Tibial artery (tissue), 4 donors: ENCODE measurements around the gene CCDC78.

Experiments used
- DNase-seq, 2 donors: peaks; one replicate each; pipeline ENCODE4 v3.0.0-alpha.2; 2019
- H3K27ac ChIP-seq, 2 donors: fragments of 200-600 bp; sonication (generic) in 1 of 2; 1 replicate in 1 of 2; 2 replicates in 1 of 2; pipeline ENCODE4 v1.5.1; 2018 to 2019; ENCODE audit warnings: mild to moderate bottlenecking in 1 of 2
- H3K27me3 ChIP-seq, 2 donors: fragments of 200-600 bp; sonication (generic) in 1 of 2; one replicate each; pipeline versions ENCODE4 v1.5.1 to v1.6.0; 2016 to 2019
- H3K36me3 ChIP-seq, 3 donors: fragments of 200-600 bp; sonication (generic) in 2 of 3; one replicate each; pipeline ENCODE4 v1.5.1; 2016 to 2019; ENCODE audit warnings: mild to moderate bottlenecking in 2 of 3
- H3K4me1 ChIP-seq, 4 donors: fragments of 200-600 bp; sonication (generic) in 2 of 4; 1 replicate in 3 of 4; 2 replicates in 1 of 4; pipeline ENCODE4 v1.5.1; 2016 to 2019
- H3K4me3 ChIP-seq, 2 donors: fragments of 200-600 bp; sonication (generic) in 1 of 2; 1 replicate in 1 of 2; 2 replicates in 1 of 2; pipeline ENCODE4 v1.5.1; 2018 to 2019; ENCODE audit warnings: mild to moderate bottlenecking in 2 of 2
- H3K9me3 ChIP-seq, 3 donors: fragments of 200-600 bp; sonication (generic) in 1 of 3; one replicate each; pipeline ENCODE4 v1.5.1; 2016 to 2019
- intact Hi-C: fragments of 100-400 bp; cut with DNase I; formaldehyde crosslinking; loops from one replicate; pipeline ENCODE4 v1.15.0; 2023; ENCODE audit warnings: low total_unique reads
- TF ChIP-seq, protein P1 (sequence below), 2 experiments: fragments of 200-600 bp in 1 of 2; fragments of 450-650 bp in 1 of 2; IDR thresholded peaks; one replicate each; pipeline ENCODE4 v1.5.1; 2017 to 2019; ENCODE audit warnings: antibody characterized with exemption in 2 of 2, mild to moderate bottlenecking in 1 of 2, moderate library complexity in 1 of 2

CCDC78 gene

DNA sequence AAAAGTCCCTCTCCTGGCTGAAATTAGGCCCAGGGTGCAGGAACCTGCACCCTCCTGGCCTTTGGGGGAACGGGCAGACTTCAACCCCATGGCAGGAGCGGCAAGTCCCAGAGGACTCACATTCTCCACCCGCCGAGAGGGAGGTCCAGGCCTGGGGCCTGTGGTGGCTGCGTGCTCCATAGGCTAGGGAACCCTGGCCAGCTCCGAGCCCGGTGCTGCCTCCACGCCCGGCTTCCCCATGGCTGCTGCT is 130 bp downstream of the CCDC78 start:
- Histone ChIP-seq H3K36me3 (peaks cover 0 to 19% (median 0%) of the 10 kb centered on the region in 3 donors), H3K27ac (no peak overlapping the region), H3K4me1 (peaks cover 0 to 45% (median 38%) of the 10 kb centered on the region in 4 donors), H3K27me3 (peaks cover 0 to 45% of the 10 kb centered on the region in 2 donors), H3K4me3 (no peak overlapping the region), H3K9me3 (no peaks in the 10 kb centered on the region)
- DNase-seq = no peak
- intact Hi-C loops = no loop called here
- TF ChIP-seq, protein P1, sequence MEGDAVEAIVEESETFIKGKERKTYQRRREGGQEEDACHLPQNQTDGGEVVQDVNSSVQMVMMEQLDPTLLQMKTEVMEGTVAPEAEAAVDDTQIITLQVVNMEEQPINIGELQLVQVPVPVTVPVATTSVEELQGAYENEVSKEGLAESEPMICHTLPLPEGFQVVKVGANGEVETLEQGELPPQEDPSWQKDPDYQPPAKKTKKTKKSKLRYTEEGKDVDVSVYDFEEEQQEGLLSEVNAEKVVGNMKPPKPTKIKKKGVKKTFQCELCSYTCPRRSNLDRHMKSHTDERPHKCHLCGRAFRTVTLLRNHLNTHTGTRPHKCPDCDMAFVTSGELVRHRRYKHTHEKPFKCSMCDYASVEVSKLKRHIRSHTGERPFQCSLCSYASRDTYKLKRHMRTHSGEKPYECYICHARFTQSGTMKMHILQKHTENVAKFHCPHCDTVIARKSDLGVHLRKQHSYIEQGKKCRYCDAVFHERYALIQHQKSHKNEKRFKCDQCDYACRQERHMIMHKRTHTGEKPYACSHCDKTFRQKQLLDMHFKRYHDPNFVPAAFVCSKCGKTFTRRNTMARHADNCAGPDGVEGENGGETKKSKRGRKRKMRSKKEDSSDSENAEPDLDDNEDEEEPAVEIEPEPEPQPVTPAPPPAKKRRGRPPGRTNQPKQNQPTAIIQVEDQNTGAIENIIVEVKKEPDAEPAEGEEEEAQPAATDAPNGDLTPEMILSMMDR (IDR thresholded peaks at IDR 0.05) = no peak

DNA sequence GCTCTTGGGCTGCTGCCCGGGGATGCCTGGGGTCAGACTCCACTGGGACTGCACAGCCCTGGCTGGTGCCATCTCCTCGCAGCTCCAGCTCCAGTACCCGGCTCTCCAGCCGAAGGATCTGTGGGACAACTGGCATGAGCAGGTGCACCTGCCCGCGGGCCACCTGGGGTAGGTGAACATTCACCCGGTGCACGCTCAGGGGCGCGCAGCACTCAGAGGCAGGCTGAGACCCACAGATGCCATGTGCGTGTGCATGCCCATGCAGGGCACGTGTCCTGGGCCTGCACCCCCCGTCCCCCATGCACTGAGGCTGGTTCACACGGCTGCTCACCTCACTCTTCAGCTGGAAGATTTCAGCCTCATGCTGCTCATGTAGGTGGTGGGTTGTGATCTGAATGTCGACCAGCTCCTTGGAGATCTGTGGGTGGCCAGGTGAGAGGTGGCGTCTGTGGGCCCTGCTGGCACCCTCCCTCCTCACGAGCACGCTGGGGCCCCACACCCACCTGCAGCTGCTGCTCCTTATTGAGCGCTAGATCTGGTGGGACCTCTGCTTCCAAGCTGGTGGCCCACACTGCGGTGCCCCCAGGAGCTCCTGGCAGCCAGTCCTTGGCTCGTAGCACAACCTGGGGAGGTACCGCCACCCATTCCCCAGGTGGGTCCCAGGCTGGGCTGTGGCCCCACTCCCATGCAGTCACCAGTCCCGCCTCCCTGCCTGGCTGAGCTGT is 618 bp downstream of the CCDC78 start:
- Histone ChIP-seq H3K27me3 (peaks cover 0 to 45% of the 10 kb centered on the region in 2 donors), H3K4me3 (no peak overlapping the region), H3K9me3 (no peaks in the 10 kb centered on the region), H3K27ac (no peak overlapping the region), H3K36me3 (peaks cover 0 to 14% (median 0%) of the 10 kb centered on the region in 3 donors), H3K4me1 (peaks cover 0 to 48% (median 38%) of the 10 kb centered on the region in 4 donors)
- no peak for DNase-seq
- TF ChIP-seq, protein P1 (IDR thresholded peaks at IDR 0.05) = no peak
- intact Hi-C loops = no loop called here

DNA sequence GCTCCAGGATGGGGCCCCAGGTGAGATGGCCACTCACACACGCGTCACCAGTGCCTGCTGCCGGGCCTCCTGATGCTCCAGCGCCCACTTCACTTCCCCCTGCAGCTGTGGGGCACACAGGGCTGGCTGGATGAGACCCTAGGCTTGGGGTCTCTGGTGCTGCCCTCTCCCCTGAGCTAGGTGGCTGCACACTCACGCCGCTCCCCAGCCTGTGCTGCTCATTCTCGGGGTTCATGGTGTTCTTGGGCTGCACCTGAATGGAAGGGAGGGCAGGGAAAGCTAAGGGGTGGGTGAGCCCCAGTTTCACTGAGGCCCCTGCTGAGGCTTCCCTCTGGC is 1.2 kb downstream of the CCDC78 start:
- intact Hi-C loops = no loop called here
- TF ChIP-seq, protein P1 (IDR thresholded peaks at IDR 0.05) = no peak
- H3K36me3 ChIP-seq = peaks cover 0 to 8% (median 0%) of the 10 kb centered on the region in 3 donors
- no peak overlapping the region for H3K27ac ChIP-seq
- no peak for DNase-seq
- H3K4me3 ChIP-seq = no peak overlapping the region
- H3K9me3 ChIP-seq = no peaks in the 10 kb centered on the region
- peaks cover 0 to 45% of the 10 kb centered on the region in 2 donors for H3K27me3 ChIP-seq
- peaks cover 0 to 54% (median 45%) of the 10 kb centered on the region in 4 donors for H3K4me1 ChIP-seq

DNA sequence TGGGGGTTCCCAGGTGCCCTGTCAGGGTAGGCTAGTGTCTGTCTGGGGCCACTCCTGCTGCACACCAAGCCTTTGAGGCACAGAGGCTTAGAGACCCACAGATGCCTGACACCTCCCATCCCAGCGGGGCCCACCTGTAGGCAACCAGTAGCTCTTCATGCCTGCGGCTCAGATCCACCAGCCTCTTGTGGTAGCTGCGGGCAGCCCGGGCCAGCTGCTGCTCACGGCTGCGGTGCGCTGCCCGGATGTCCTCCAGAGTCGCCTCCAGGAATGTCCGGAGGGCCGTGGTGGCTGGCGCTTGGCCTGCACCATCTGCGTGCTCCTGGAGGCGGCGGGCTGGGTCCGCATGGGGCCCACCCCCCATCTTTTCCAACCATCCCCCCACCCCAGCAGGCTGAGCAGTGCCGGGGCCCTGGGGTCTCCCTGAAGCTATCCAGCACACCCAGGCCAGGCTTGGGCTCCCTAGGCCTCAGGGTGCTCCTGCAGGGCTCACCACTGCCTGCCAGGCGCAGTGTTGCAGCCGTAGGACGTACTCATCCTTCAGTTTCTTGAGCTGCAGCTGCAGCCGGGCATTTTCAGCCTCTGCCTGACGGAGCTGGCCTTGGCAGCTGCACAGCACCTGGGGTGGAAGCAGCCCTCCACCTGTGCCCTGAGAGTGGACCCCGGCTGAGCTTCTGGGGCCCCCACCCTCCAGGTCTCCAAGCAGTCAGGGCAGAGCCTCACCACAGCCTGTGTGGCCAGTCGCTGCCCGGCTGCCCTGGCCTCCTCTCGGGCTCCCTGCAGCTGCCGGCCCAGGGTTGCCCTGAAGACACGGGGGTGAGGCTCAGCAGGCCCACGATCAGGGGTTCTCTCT is 1.8 kb downstream of the CCDC78 start:
- Histone ChIP-seq H3K36me3 (peaks cover 0 to 2% (median 0%) of the 10 kb centered on the region in 3 donors), H3K27me3 (peaks cover 0 to 45% of the 10 kb centered on the region in 2 donors), H3K4me1 (peaks cover 0 to 59% (median 49%) of the 10 kb centered on the region in 4 donors), H3K4me3 (no peak overlapping the region), H3K27ac (no peak overlapping the region), H3K9me3 (no peaks in the 10 kb centered on the region)
- TF ChIP-seq, protein P1 (IDR thresholded peaks at IDR 0.05) = no peak
- intact Hi-C loops = no loop called here
- DNase-seq = no peak

DNA sequence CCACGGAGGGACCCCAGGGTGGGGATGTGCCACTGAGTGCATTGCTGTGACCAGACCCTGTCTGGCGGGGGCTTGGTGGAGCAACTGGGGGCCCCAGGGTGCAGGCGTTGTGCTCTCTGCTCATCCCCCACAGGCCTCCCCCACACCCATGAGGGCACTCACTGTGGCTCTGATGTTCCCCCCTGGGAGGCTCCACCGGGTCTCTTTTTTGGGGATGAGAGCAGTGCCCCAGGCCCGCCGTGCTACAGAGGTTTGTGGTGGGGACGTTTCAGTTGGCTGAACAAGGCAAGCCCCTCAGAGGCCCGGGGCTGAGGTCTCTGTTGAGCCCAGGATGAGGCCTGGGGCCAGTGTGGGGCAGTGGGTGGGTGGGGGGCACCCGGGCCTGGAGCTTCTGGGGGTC is 2.5 kb downstream of the CCDC78 start:
- Histone ChIP-seq H3K27ac (no peak overlapping the region), H3K4me3 (no peak overlapping the region), H3K27me3 (peaks cover 0 to 38% of the 10 kb centered on the region in 2 donors), H3K4me1 (peaks cover 0 to 58% (median 44%) of the 10 kb centered on the region in 4 donors), H3K9me3 (no peaks in the 10 kb centered on the region), H3K36me3 (no peaks in the 10 kb centered on the region)
- TF ChIP-seq, protein P1 (IDR thresholded peaks at IDR 0.05) = no peak
- no peak for DNase-seq
- intact Hi-C loops = no loop called here
